ENCODE results near the gene NATD1. TPM values are rescaled to one million over a fixed set of nuclear protein-coding genes. Genes with fewer than 3 reads are reported as not detected.

The NATD1 gene
- total and polyA plus RNA-seq, 10 of the 15 experiments (the other 5 are each of a cell fraction or from before 2014, with no cell fraction given) = 0.02 to 0.33 (median 0.15) TPM

GRCh38 chr17:21249920-21250703 is 3.1 kb downstream of the NATD1 start:
- FAIRE-seq (no peak), DNase-seq (ENCODE audit: low read depth, low spot score) (no peak), ATAC-seq (0 out of 3 replicates have a peak, but pooled peaks have one; percentile 9)
- H3K9ac ChIP-seq (ENCODE audit: control insufficient read depth, insufficient read depth, low read length) = no peak overlapping the region
- ChIA-PET POLR2A (no interaction called here), RAD21 (ENCODE audit: unreplicated experiment) (no interaction called here), SMC1A (ENCODE audit: uncharacterized antibody, unreplicated experiment) (no interaction called here), CTCF (interaction anchor here (0.9 kb wide), 1 partner anchor 10 kb away, joined by 3 read pairs; no protein-coding TSS in a partner anchor)
- TF ChIP-seq IRF4 (IDR thresholded peaks at IDR 0.05; ENCODE audit: low read depth, low read length) = no peak
- TF ChIP-seq KLF5 (IDR thresholded peaks at IDR 0.05; ENCODE audit: partially characterized antibody) = no peak
- no peak for TF ChIP-seq PKNOX1 (IDR thresholded peaks at IDR 0.05)
- no peak for TF ChIP-seq HDGF (IDR thresholded peaks at IDR 0.05)
- TF ChIP-seq SREBF1 (IDR thresholded peaks at IDR 0.05; ENCODE audit: low read length) = no peak
- TF ChIP-seq SMAD5 (IDR thresholded peaks at IDR 0.05; ENCODE audit: low read depth) = no peak
- TF ChIP-seq KDM1A (IDR thresholded peaks at IDR 0.05; ENCODE audit: borderline replicate concordance) = no peak
- TF ChIP-seq TCF3 (IDR thresholded peaks at IDR 0.05; ENCODE audit: borderline replicate concordance, insufficient read depth, low read depth, low read length) = no peak
- TF ChIP-seq, protein P1, sequence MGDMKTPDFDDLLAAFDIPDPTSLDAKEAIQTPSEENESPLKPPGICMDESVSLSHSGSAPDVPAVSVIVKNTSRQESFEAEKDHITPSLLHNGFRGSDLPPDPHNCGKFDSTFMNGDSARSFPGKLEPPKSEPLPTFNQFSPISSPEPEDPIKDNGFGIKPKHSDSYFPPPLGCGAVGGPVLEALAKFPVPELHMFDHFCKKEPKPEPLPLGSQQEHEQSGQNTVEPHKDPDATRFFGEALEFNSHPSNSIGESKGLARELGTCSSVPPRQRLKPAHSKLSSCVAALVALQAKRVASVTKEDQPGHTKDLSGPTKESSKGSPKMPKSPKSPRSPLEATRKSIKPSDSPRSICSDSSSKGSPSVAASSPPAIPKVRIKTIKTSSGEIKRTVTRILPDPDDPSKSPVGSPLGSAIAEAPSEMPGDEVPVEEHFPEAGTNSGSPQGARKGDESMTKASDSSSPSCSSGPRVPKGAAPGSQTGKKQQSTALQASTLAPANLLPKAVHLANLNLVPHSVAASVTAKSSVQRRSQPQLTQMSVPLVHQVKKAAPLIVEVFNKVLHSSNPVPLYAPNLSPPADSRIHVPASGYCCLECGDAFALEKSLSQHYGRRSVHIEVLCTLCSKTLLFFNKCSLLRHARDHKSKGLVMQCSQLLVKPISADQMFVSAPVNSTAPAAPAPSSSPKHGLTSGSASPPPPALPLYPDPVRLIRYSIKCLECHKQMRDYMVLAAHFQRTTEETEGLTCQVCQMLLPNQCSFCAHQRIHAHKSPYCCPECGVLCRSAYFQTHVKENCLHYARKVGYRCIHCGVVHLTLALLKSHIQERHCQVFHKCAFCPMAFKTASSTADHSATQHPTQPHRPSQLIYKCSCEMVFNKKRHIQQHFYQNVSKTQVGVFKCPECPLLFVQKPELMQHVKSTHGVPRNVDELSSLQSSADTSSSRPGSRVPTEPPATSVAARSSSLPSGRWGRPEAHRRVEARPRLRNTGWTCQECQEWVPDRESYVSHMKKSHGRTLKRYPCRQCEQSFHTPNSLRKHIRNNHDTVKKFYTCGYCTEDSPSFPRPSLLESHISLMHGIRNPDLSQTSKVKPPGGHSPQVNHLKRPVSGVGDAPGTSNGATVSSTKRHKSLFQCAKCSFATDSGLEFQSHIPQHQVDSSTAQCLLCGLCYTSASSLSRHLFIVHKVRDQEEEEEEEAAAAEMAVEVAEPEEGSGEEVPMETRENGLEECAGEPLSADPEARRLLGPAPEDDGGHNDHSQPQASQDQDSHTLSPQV (IDR thresholded peaks at IDR 0.05) = no peak
- no peak for TF ChIP-seq ZNF622 (IDR thresholded peaks at IDR 0.05)
- TF ChIP-seq ETV6 (conservative IDR thresholded peaks at IDR 0.05 in 1 of 2, IDR thresholded peaks at IDR 0.05 in 1 of 2; ENCODE audit: borderline replicate concordance in 1 of 2, low read depth in 1 of 2) = no peak
- no peaks in the 10 kb centered on the region for H3K79me2 ChIP-seq (ENCODE audit: control insufficient read depth, insufficient read depth, low read length)
- no peaks in the 10 kb centered on the region; the same call in 1 of the 2 replicates for H4K20me1 ChIP-seq (ENCODE audit: control insufficient read depth, insufficient read depth)
- whole genome bisulfite sequencing (ENCODE audit: insufficient coverage, insufficient replicate concordance, low lambda C conversion rate, missing lambda C conversion rate) = 40% methylated on average over 7 of the region's 7 CpGs
- H2AFZ ChIP-seq (ENCODE audit: control insufficient read depth, low read depth, low read length) = no peak overlapping the region
- H3K4me1 ChIP-seq (ENCODE audit: control insufficient read depth, insufficient read depth, low read length) = peaks cover 4% of the 10 kb centered on the region
- in situ Hi-C loops (cut with MboI) = loop anchor here (5.0 to 10.0 kb wide), 2 partner anchors 53 to 65 kb away; no protein-coding TSS in a partner anchor
- H3K4me2 ChIP-seq (ENCODE audit: control insufficient read depth, insufficient read depth) = no peak overlapping the region
- H3K4me3 ChIP-seq = no peak overlapping the region
- H3K36me3 ChIP-seq (ENCODE audit: control insufficient read depth in 2 of 2, insufficient read depth in 2 of 2, low read length in 1 of 2) = no peaks in the 10 kb centered on the region
- no peaks in the 10 kb centered on the region for H3K9me3 ChIP-seq (replicated peaks; ENCODE audit: control insufficient read depth, insufficient read depth, low read length)
- no TSS peak for BruUV-seq (replicated peaks)
- intact Hi-C loops (cut with micrococcal nuclease; ENCODE audit: unreplicated experiment) = no loop called here
- no peak overlapping the region for H3K27ac ChIP-seq (ENCODE audit: control insufficient read depth, insufficient read depth)
- H3K27me3 ChIP-seq (replicated peaks in 1 of 2; ENCODE audit: control insufficient read depth in 2 of 2, insufficient read depth in 2 of 2, low read length in 1 of 2) = peaks cover 2 to 5% of the 10 kb centered on the region in 2 experiments; a peak in 3 of 4 replicates
